Brain microvascular endothelial cell (primary cell): Measurements from ENCODE around the gene MAPK9.

Experiments
- DNase-seq: peaks from one replicate; pipeline ENCODE4 v3.0.0-alpha.2; 2020
- H3K27ac ChIP-seq: fragments of 250-450 bp; sonication (Bioruptor Pico); 2 replicates; pipeline ENCODE4 v1.5.1; 2020; ENCODE audit warnings: mild to moderate bottlenecking, moderate library complexity
- H3K27me3 ChIP-seq: fragments of 250-450 bp; sonication (Bioruptor Pico); replicated peaks from 2 replicates; pipeline ENCODE4 v1.5.1; 2020; ENCODE audit warnings: mild to moderate bottlenecking
- H3K36me3 ChIP-seq: fragments of 250-450 bp; sonication (Bioruptor Pico); replicated peaks from 2 replicates; pipeline ENCODE4 v1.5.1; 2020; ENCODE audit warnings: mild to moderate bottlenecking
- H3K4me3 ChIP-seq: 2 replicates; pipeline ENCODE4 v1.5.1; 2011; ENCODE audit warnings: low read depth, mild to moderate bottlenecking, control low read depth, low read length, moderate library complexity
- CTCF ChIP-seq: IDR thresholded peaks from 2 replicates; pipeline ENCODE4 v1.5.1; 2011; ENCODE audit warnings: low read depth, mild to moderate bottlenecking, moderate library complexity, low read length, control low read depth, inconsistent platforms; ENCODE audit errors: missing control alignments
- in situ Hi-C: cut with HindIII; loops from 2 replicates; pipeline ENCODE4 v1.10.0; 2017; ENCODE audit warnings: low sequenced_read_pairs, low pct_ligation_motif_present

MAPK9 gene

GRCh38 chr5:180216646-180217171, 75.2 kb downstream of the MAPK9 start:
- in situ Hi-C loops, result no loop called here
- Histone ChIP-seq H3K27ac (no peak overlapping the region), H3K36me3 (no peaks in the 10 kb centered on the region), H3K27me3 (no peaks in the 10 kb centered on the region), H3K4me3 (no peak overlapping the region)
- no peak for DNase-seq
- TF ChIP-seq CTCF, result no peak

- no peak overlapping the region for H3K4me3 ChIP-seq
- no peaks in the 10 kb centered on the region for H3K36me3 ChIP-seq
- in situ Hi-C loops, result no loop called here
- H3K27ac ChIP-seq, result no peak overlapping the region
- H3K27me3 ChIP-seq, result no peaks in the 10 kb centered on the region
- TF ChIP-seq CTCF, result no peak
- no peak for DNase-seq
Measured at GRCh38 chr5:180215783-180216630, 75.9 kb downstream of the MAPK9 start.

- Histone ChIP-seq H3K36me3 (no peaks in the 10 kb centered on the region), H3K27me3 (no peaks in the 10 kb centered on the region), H3K27ac (no peak overlapping the region), H3K4me3 (no peak overlapping the region)
- in situ Hi-C loops, result no loop called here
- no peak for TF ChIP-seq CTCF
- DNase-seq, result no peak
Measured at GRCh38 chr5:180214870-180215770, 76.8 kb downstream of the MAPK9 start.

GRCh38 chr5:180213657-180214207, 78.2 kb downstream of the MAPK9 start:
- TF ChIP-seq CTCF, result no peak
- in situ Hi-C loops, result no loop called here
- DNase-seq, result no peak
- Histone ChIP-seq H3K27me3 (no peaks in the 10 kb centered on the region), H3K36me3 (no peaks in the 10 kb centered on the region), H3K27ac (no peak overlapping the region), H3K4me3 (no peak overlapping the region)

- Histone ChIP-seq H3K27ac (no peak overlapping the region), H3K4me3 (no peak overlapping the region), H3K36me3 (no peaks in the 10 kb centered on the region), H3K27me3 (peaks cover 4% of the 10 kb centered on the region)
- DNase-seq, result no peak
- in situ Hi-C loops, result no loop called here
- no peak for TF ChIP-seq CTCF
Measured at GRCh38 chr5:180213256-180213600, 78.7 kb downstream of the MAPK9 start.
